GM20000 (cell line): ENCODE measurements around the gene RNH1.

Source experiments
- DNase-seq: peaks from one replicate; pipeline ENCODE4 v3.0.0; 2012; ENCODE audit warnings: low spot score
- CTCF ChIP-seq: IDR thresholded peaks from 2 replicates; pipeline ENCODE4 v1.5.1; 2012; ENCODE audit warnings: mild to moderate bottlenecking, control low read depth; ENCODE audit errors: extremely low read depth, missing control alignments

Gene RNH1

DNA sequence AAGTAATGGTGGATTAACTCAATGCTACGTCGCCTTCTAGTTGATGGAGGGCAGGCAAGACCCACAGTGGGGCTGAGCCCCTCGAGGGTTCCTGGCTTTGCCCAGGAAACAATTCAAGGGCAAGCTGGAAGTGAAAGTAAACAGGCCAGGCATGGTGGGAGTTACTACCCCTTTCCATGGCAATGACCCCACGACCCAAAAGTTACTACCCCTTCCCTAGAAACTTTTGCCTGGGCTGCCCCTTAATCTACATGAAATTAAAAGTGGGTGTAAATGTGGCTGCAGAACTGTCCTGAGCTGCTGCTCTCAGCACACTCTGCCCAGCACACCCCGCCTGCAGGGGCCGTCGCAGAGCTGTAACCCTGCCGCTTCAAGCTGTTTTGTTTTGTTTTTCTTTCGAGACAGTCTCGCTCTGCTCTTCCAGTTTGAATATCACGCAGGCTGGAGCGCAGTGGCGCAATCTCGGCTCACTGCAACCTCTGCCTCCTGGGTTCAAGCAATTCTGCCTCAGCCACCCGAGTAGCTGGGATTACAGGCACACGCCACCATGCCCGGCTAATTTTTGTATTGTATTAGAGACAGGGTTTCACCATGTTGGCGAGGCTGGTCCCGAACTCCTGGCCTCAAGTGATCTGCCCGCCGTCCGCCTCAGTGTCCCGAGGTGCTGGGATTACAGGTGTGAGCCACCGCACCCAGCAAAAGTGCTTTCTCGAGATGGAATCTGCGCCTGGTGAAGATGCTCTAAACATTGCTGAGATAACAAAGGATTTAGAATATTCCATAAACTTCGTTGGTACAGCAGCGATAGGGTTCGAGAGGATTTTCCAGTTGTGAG is 5.9 kb upstream of the RNH1 start:
- no peak for DNase-seq

DNA sequence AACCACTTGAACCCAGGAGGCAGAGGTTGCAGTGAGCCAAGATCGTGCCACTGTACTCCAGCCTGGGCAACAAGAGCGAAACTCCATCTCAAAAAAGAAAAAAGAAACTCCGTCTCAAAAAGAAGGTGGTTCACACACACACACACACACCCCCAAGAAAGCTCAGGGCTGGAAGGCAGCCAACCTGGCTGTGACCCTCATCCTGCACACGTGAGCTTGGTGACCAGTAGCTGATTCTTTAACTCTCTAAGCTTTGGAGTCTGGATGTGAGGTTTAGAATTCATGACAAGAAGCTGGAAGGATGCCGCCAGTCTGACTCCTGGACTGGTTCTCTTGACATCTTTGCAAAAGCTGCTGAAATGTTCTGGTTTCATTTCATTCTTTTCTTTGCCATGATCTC is 1.9 kb upstream of the RNH1 start:
- TF ChIP-seq CTCF: no peak

More for the DNA sequence above, 5.9 kb upstream of the RNH1 start:
- TF ChIP-seq CTCF: no peak

GRCh38 chr11:507727-508515 is 879 bp upstream of the RNH1 start:
- no peak for DNase-seq
- no peak for TF ChIP-seq CTCF

More for the DNA sequence above, 1.9 kb upstream of the RNH1 start:
- no peak for DNase-seq

DNA sequence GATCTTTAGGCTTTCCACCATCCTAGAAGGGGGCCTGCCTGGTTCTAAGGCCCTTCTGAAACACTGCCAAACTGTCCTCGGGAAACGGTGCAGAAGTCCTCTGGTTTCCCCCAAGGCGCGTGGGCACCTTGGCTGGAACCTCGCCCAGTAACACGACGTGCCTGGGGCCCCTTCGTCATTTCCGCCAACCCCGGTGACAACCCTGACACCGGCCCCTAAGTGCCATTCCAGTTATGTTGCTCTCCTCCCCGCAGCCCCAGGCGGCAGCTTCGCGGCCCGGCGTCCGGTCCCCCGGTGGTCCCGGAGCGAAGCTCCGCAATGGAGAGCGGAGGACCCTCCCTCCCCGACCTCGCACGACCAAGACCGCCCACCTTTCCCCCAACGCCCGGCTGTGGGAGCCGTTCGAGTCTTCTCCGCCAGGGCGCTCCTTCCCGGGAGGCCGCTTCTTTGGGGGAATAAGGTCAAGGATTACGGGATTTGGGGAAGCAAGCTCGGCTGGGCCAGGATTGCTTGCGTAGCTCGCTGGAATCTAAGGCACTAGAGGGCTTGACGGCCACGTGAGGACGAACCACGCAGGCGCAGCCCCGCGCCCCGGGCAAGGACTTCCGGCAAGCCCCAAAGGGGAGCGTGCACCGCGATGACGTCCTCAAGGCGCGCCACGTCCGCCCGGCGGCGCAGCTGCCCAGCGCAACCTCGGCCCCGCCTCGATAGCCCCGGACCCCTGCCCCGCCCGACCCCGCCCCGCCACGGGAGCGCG is 626 bp downstream of the RNH1 start:
- DNase-seq: peak; percentile 99
- no peak for TF ChIP-seq CTCF

DNA sequence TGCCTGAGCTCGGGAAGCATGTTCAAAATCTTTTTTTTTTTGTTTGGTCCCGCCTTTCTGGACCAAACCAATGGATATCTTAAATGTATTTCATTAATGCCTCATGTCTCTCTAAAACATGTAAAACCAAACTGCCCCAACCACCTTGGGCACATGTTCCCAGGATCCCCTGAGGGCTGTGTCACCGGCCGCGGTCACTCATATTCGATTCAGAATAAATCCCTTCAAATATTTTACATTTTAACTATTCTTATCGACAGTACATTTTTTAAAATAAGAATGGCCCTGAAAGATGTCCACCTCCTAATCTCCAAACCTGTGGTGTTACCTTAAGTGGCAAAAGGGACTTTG is 2.1 kb downstream of the RNH1 start:
- no peak for TF ChIP-seq CTCF
- no peak for DNase-seq

- peak; percentile 69 for DNase-seq
Measured at GRCh38 chr11:504053-504993, 2.7 kb downstream of the RNH1 start.

More at GRCh38 chr11:504053-504993, 2.7 kb downstream of the RNH1 start:
- TF ChIP-seq CTCF: no peak
